Stimulated activated naive CD8-positive, alpha-beta T cell treated with anti-CD3 and anti-CD28 coated beads, Interleukin-15, Interleukin-2, amounts not matched to agents 100 ng/mL and 50 ng/mL, for 24 hours (primary cell): Measurements from ENCODE around the gene ZAP70.

Experiments
- H3K27ac Mint-ChIP-seq: one replicate; pipeline ENCODE4 v1.8.0; 2021; ENCODE audit warnings: mild to moderate bottlenecking, mixed read lengths
- H3K27me3 Mint-ChIP-seq: one replicate; pipeline ENCODE4 v1.8.0; 2021; ENCODE audit warnings: mixed read lengths
- H3K36me3 Mint-ChIP-seq: one replicate; pipeline ENCODE4 v1.8.0; 2021; ENCODE audit warnings: low read depth, mixed read lengths
- H3K4me1 Mint-ChIP-seq: one replicate; pipeline ENCODE4 v1.8.0; 2021; ENCODE audit warnings: low read depth, mixed read lengths
- H3K4me3 Mint-ChIP-seq: one replicate; pipeline ENCODE4 v1.8.0; 2021; ENCODE audit warnings: mild to moderate bottlenecking, mixed read lengths
- H3K9me3 Mint-ChIP-seq: one replicate; pipeline ENCODE4 v1.8.0; 2021; ENCODE audit warnings: mixed read lengths

ZAP70 gene

GRCh38 chr2:97759727-97760407, 46.5 kb downstream of the ZAP70 start:
- no peak overlapping the region for H3K27ac Mint-ChIP-seq
- peaks cover 61% of the 10 kb centered on the region for H3K36me3 Mint-ChIP-seq
- H3K4me3 Mint-ChIP-seq, result no peak overlapping the region

GRCh38 chr2:97760480-97761049, 47.2 kb downstream of the ZAP70 start:
- H3K36me3 Mint-ChIP-seq, result peaks cover 64% of the 10 kb centered on the region
- H3K27ac Mint-ChIP-seq, result peak overlapping the region; percentile 66
- H3K9me3 Mint-ChIP-seq, result no peaks in the 10 kb centered on the region
- no peaks in the 10 kb centered on the region for H3K27me3 Mint-ChIP-seq
- peaks cover 25% of the 10 kb centered on the region for H3K4me1 Mint-ChIP-seq
- H3K4me3 Mint-ChIP-seq, result peak overlapping the region; percentile 14

More at GRCh38 chr2:97759727-97760407, 46.5 kb downstream of the ZAP70 start:
- Mint-ChIP-seq H3K9me3 (no peaks in the 10 kb centered on the region), H3K27me3 (no peaks in the 10 kb centered on the region), H3K4me1 (peaks cover 25% of the 10 kb centered on the region)

- Mint-ChIP-seq H3K36me3 (peaks cover 66% of the 10 kb centered on the region), H3K27me3 (no peaks in the 10 kb centered on the region), H3K4me1 (peaks cover 25% of the 10 kb centered on the region), H3K9me3 (no peaks in the 10 kb centered on the region), H3K27ac (peak overlapping the region; percentile 66), H3K4me3 (peak overlapping the region; percentile 14)
Observed at GRCh38 chr2:97761192-97761591, 47.8 kb downstream of the ZAP70 start.

DNA sequence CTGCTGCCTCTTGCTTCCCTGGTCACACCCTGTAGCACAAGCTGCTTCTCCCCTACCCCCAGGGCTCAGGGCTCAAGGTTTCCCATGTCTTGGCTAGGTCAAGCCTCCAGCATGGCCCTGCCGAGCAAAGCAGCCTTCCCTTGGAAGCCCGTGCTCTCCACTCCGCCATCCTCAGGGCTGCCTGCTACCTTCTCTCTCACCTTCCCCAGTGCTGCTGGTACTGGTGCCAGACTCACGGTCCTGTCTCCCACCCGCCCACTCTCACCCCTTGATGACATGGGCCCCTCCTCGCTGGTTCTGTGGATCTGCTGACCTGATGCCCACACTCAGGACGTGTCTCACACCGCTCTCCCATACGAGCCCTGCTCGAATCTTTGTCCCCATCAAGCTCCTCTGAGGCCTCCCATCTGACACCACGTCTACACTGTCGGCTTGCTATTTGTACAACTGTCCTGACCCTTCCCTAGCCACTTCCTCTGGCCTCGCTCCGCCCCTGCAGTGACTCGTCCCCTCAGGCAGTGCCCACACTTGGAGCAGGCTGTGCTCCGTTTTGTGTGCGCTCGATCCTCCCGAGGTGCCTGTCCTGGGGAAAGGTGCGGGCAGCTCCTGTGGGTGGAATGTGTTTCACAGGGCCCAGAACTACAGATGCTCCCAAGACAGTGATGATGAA, 49.9 kb downstream of the ZAP70 start:
- Mint-ChIP-seq H3K27ac (peak overlapping the region; percentile 41), H3K36me3 (peaks cover 61% of the 10 kb centered on the region), H3K27me3 (no peaks in the 10 kb centered on the region), H3K4me1 (peaks cover 25% of the 10 kb centered on the region), H3K9me3 (no peaks in the 10 kb centered on the region), H3K4me3 (no peak overlapping the region)

GRCh38 chr2:97764559-97765263, 51.3 kb downstream of the ZAP70 start:
- H3K27ac Mint-ChIP-seq, result no peak overlapping the region
- H3K36me3 Mint-ChIP-seq, result peaks cover 52% of the 10 kb centered on the region
- no peaks in the 10 kb centered on the region for H3K9me3 Mint-ChIP-seq
- H3K4me1 Mint-ChIP-seq, result peaks cover 25% of the 10 kb centered on the region
- H3K27me3 Mint-ChIP-seq, result no peaks in the 10 kb centered on the region
- H3K4me3 Mint-ChIP-seq, result no peak overlapping the region

DNA sequence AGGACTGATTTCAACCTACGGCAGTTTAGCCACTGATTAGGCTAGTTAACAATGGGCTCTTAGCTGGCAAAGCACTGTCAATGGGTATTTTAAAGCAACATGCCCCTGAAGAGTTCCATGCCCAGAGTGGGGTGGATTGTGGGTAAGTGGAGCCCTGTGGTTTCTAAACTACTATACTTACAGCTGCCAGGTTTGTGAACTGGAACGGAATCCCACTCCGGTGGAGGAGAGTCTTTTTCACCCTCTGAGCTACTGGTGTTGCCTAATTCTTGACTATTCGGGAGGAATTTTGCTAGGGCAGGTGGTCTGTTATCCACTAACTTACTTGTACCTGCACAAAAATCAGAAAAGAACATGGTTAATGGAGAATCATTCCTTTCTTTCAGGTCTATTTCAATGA, 52.6 kb downstream of the ZAP70 start:
- H3K27me3 Mint-ChIP-seq, result no peaks in the 10 kb centered on the region
- H3K4me1 Mint-ChIP-seq, result peaks cover 14% of the 10 kb centered on the region
- no peaks in the 10 kb centered on the region for H3K9me3 Mint-ChIP-seq
- H3K27ac Mint-ChIP-seq, result no peak overlapping the region
- H3K36me3 Mint-ChIP-seq, result peaks cover 46% of the 10 kb centered on the region
- H3K4me3 Mint-ChIP-seq, result no peak overlapping the region

DNA sequence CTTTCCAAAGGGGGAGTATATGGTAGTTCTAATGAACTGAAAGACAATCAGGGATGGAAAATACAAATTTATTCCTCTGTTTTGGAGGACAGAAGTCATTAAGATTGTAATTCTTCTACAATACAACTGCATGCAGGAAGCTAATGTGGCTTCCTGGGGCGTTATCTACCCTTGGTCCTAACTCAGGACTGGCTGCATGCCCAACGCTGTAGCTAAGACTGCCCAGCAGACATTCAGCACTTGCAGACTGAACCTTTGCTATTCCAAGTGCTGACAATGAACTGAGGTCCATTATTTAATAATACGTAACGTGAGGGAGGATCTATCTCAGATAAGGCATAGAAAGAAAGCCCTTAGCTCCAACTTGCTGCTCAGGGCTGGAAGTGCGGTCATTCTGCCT, 53.2 kb downstream of the ZAP70 start:
- no peak overlapping the region for H3K27ac Mint-ChIP-seq
- H3K4me1 Mint-ChIP-seq, result peaks cover 11% of the 10 kb centered on the region
- H3K9me3 Mint-ChIP-seq, result no peaks in the 10 kb centered on the region
- H3K4me3 Mint-ChIP-seq, result no peak overlapping the region
- H3K27me3 Mint-ChIP-seq, result no peaks in the 10 kb centered on the region
- peaks cover 42% of the 10 kb centered on the region for H3K36me3 Mint-ChIP-seq

DNA sequence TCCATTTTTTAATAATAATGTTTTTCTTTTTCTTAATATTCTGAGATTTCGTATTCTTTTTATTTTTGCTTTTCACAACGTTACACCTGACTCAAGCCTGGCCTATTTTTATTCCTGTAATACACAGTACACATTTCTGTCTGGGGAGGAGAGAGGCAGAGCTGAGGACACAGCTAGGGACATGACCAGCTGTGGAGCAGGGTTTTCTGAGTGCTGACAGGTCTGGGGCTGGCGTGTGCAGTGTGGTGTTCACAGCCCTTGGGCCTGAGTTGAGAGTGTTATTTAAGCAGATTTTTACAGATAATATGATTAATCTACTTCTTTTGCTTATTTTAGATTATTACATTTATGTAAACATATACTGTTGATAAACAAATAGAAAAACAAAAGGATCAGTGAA, 55.9 kb downstream of the ZAP70 start:
- Mint-ChIP-seq H3K4me3 (no peak overlapping the region), H3K36me3 (peaks cover 37% of the 10 kb centered on the region), H3K27ac (no peak overlapping the region), H3K27me3 (no peaks in the 10 kb centered on the region), H3K4me1 (no peaks in the 10 kb centered on the region), H3K9me3 (no peaks in the 10 kb centered on the region)

DNA sequence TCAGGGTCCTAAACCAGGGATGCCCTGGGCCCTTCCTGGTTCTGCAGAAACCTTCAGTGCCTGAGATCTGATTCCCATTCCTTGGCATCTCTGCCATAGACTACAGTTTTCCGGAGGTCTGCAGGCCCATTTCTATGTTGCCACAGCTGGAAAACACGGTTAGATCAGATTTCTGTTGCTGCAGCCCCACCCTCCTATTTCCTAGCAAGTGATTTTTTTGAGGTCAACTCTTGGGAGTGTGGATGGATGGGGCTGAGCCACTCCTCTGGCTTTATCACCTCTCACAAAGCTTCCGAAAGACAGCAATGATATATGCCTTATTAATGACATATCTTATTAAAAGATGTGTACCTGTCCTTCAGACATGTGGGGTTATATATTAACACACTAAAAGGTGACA, 56.3 kb downstream of the ZAP70 start:
- Mint-ChIP-seq H3K9me3 (no peaks in the 10 kb centered on the region), H3K27me3 (no peaks in the 10 kb centered on the region), H3K36me3 (peaks cover 41% of the 10 kb centered on the region), H3K4me3 (no peak overlapping the region), H3K27ac (no peak overlapping the region), H3K4me1 (no peaks in the 10 kb centered on the region)

- Mint-ChIP-seq H3K4me1 (no peaks in the 10 kb centered on the region), H3K36me3 (peaks cover 37% of the 10 kb centered on the region), H3K4me3 (no peak overlapping the region), H3K27me3 (no peaks in the 10 kb centered on the region), H3K9me3 (no peaks in the 10 kb centered on the region), H3K27ac (no peak overlapping the region)
Observed at GRCh38 chr2:97770445-97770844, 57.1 kb downstream of the ZAP70 start.

GRCh38 chr2:97774425-97774824, 61.0 kb downstream of the ZAP70 start:
- Mint-ChIP-seq H3K9me3 (no peaks in the 10 kb centered on the region), H3K27ac (no peak overlapping the region), H3K4me3 (no peak overlapping the region), H3K36me3 (peaks cover 28% of the 10 kb centered on the region), H3K4me1 (no peaks in the 10 kb centered on the region), H3K27me3 (no peaks in the 10 kb centered on the region)

- Mint-ChIP-seq H3K27me3 (no peaks in the 10 kb centered on the region), H3K4me3 (no peak overlapping the region), H3K36me3 (peaks cover 29% of the 10 kb centered on the region), H3K27ac (no peak overlapping the region), H3K9me3 (no peaks in the 10 kb centered on the region), H3K4me1 (no peaks in the 10 kb centered on the region)
Observed at GRCh38 chr2:97775074-97775473, 61.7 kb downstream of the ZAP70 start.

- Mint-ChIP-seq H3K4me1 (no peaks in the 10 kb centered on the region), H3K4me3 (no peak overlapping the region), H3K27me3 (no peaks in the 10 kb centered on the region), H3K36me3 (peaks cover 19% of the 10 kb centered on the region), H3K27ac (no peak overlapping the region), H3K9me3 (no peaks in the 10 kb centered on the region)
Observed at GRCh38 chr2:97779141-97779540, 65.8 kb downstream of the ZAP70 start.

GRCh38 chr2:97781981-97782380, 68.6 kb downstream of the ZAP70 start:
- Mint-ChIP-seq H3K36me3 (peaks cover 11% of the 10 kb centered on the region), H3K27me3 (no peaks in the 10 kb centered on the region), H3K27ac (no peak overlapping the region), H3K4me1 (no peaks in the 10 kb centered on the region), H3K9me3 (no peaks in the 10 kb centered on the region), H3K4me3 (no peak overlapping the region)

GRCh38 chr2:97784953-97785352, 71.6 kb downstream of the ZAP70 start:
- Mint-ChIP-seq H3K9me3 (no peaks in the 10 kb centered on the region), H3K4me1 (no peaks in the 10 kb centered on the region), H3K27me3 (no peaks in the 10 kb centered on the region), H3K36me3 (peaks cover 15% of the 10 kb centered on the region), H3K4me3 (no peak overlapping the region), H3K27ac (no peak overlapping the region)
